ENCODE data around the gene PPARGC1A.

Gene PPARGC1A

DNA sequence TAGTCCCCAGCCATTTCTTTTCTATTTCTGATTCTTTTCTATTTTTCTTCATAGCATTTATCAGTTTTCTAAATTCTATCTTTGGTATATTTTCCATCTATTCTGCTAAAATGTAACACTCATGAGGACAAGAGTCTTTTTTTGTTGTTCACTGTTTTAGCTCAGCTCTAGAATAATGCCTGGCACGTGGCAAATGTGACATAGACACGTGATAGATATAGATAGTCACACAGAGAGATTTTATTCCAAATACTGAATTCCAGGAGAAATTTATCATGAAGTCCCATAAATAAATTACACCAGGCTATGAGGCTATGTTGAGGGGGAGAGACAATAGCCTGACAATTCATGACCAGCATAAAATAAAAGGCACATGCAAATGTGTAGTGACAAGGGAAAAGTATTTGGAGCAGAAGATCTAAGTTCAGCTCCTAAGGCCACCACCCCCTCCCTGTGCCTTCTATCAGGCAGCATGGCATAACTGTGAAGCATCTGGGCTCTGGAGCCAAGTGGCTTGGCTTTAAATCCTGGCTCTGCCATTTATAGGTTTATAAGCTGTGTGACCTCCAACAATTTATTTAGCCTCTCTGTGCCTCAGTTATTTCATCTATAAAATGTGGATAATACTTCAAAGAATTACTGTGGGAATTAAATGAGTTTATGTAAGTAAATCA is 25.7 kb upstream of the PPARGC1A start:
- DNase-seq (ENCODE audit: low read depth) = no peak
- TF ChIP-seq, protein P1, sequence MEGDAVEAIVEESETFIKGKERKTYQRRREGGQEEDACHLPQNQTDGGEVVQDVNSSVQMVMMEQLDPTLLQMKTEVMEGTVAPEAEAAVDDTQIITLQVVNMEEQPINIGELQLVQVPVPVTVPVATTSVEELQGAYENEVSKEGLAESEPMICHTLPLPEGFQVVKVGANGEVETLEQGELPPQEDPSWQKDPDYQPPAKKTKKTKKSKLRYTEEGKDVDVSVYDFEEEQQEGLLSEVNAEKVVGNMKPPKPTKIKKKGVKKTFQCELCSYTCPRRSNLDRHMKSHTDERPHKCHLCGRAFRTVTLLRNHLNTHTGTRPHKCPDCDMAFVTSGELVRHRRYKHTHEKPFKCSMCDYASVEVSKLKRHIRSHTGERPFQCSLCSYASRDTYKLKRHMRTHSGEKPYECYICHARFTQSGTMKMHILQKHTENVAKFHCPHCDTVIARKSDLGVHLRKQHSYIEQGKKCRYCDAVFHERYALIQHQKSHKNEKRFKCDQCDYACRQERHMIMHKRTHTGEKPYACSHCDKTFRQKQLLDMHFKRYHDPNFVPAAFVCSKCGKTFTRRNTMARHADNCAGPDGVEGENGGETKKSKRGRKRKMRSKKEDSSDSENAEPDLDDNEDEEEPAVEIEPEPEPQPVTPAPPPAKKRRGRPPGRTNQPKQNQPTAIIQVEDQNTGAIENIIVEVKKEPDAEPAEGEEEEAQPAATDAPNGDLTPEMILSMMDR (IDR thresholded peaks at IDR 0.05; ENCODE audit: control insufficient read depth, extremely low read depth, insufficient read depth) = no peak
- H3K4me3 ChIP-seq (ENCODE audit: low read depth, low read length) = no peak overlapping the region

- TF ChIP-seq, protein P1 (IDR thresholded peaks at IDR 0.05; ENCODE audit: control insufficient read depth, extremely low read depth, insufficient read depth) = no peak
- no peak overlapping the region for H3K4me3 ChIP-seq (ENCODE audit: low read depth, low read length)
- no peak for DNase-seq (ENCODE audit: low read depth)
These were observed 22.0 kb upstream of the PPARGC1A start for GRCh38 chr4:23911675-23912455.

- no peak overlapping the region for H3K4me3 ChIP-seq (ENCODE audit: low read depth, low read length)
- no peak for DNase-seq (ENCODE audit: low read depth)
- TF ChIP-seq, protein P1 (IDR thresholded peaks at IDR 0.05; ENCODE audit: control insufficient read depth, extremely low read depth, insufficient read depth) = no peak
These were observed 19.8 kb upstream of the PPARGC1A start for GRCh38 chr4:23909671-23910070.

- no peak for DNase-seq (ENCODE audit: low read depth)
- TF ChIP-seq, protein P1 (IDR thresholded peaks at IDR 0.05; ENCODE audit: control insufficient read depth, extremely low read depth, insufficient read depth) = no peak
- no peak overlapping the region for H3K4me3 ChIP-seq (ENCODE audit: low read depth, low read length)
These were observed 17.0 kb upstream of the PPARGC1A start for GRCh38 chr4:23906839-23907238.

GRCh38 chr4:23904639-23905071 is 14.8 kb upstream of the PPARGC1A start:
- DNase-seq (ENCODE audit: low read depth) = no peak
- H3K4me3 ChIP-seq (ENCODE audit: low read depth, low read length) = no peak overlapping the region
- TF ChIP-seq, protein P1 (IDR thresholded peaks at IDR 0.05; ENCODE audit: control insufficient read depth, extremely low read depth, insufficient read depth) = no peak

GRCh38 chr4:23903859-23904438 is 14.1 kb upstream of the PPARGC1A start:
- TF ChIP-seq, protein P1 (IDR thresholded peaks at IDR 0.05; ENCODE audit: control insufficient read depth, extremely low read depth, insufficient read depth) = no peak
- peak; percentile 41 for DNase-seq (ENCODE audit: low read depth)

More at GRCh38 chr4:23903859-23904438, 14.1 kb upstream of the PPARGC1A start:
- no peak overlapping the region for H3K4me3 ChIP-seq (ENCODE audit: low read depth, low read length)

Measured in LNCaP clone FGC (cell line).